Measurements from ENCODE around the gene PDE4DIP. TPM values are rescaled to one million over a fixed set of nuclear protein-coding genes. Genes with fewer than 3 reads are reported as not detected.
"Not testable (repeated sequence)": the region's sequence is repeated elsewhere in the genome, so short reads cannot be mapped to it uniquely, and the experiment has no call there.

The PDE4DIP gene
- total RNA-seq, 1 donor from 2014 or later: 1,574 TPM

GRCh38 chr1:148901150-148901952, 57.1 kb downstream of the PDE4DIP start:
- ATAC-seq (ENCODE audit: poor library complexity): peak; percentile 95
- intact Hi-C loops (cut with DNase I); DNase-seq: not testable (repeated sequence)

- intact Hi-C loops (cut with DNase I); ATAC-seq (ENCODE audit: poor library complexity); DNase-seq: not testable (repeated sequence)
Observed at GRCh38 chr1:148901953-148902341, 57.7 kb downstream of the PDE4DIP start.

- intact Hi-C loops (cut with DNase I); ATAC-seq (ENCODE audit: poor library complexity); DNase-seq: not testable (repeated sequence)
Observed at GRCh38 chr1:148909219-148909826, 65.1 kb downstream of the PDE4DIP start.

GRCh38 chr1:148911303-148911928, 67.2 kb downstream of the PDE4DIP start:
- intact Hi-C loops (cut with DNase I); DNase-seq: not testable (repeated sequence)
- ATAC-seq (ENCODE audit: poor library complexity): peak; percentile 16

- intact Hi-C loops (cut with DNase I); DNase-seq: not testable (repeated sequence)
- peak; percentile 49 for ATAC-seq (ENCODE audit: poor library complexity)
Observed at GRCh38 chr1:148916222-148916621, 72.0 kb downstream of the PDE4DIP start.

GRCh38 chr1:148916695-148917348, 72.6 kb downstream of the PDE4DIP start:
- ATAC-seq (ENCODE audit: poor library complexity): peak; percentile 82

GRCh38 chr1:148918836-148919447, 74.7 kb downstream of the PDE4DIP start:
- ATAC-seq (ENCODE audit: poor library complexity): peak; percentile 66
- intact Hi-C loops (cut with DNase I); DNase-seq: not testable (repeated sequence)

More at GRCh38 chr1:148916695-148917348, 72.6 kb downstream of the PDE4DIP start:
- intact Hi-C loops (cut with DNase I): not testable (repeated sequence)
- peak; percentile 25 for DNase-seq

- ATAC-seq (ENCODE audit: poor library complexity); DNase-seq; intact Hi-C loops (cut with DNase I): not testable (repeated sequence)
Observed at GRCh38 chr1:148921047-148921446, 76.8 kb downstream of the PDE4DIP start.

GRCh38 chr1:148923798-148924197, 79.6 kb downstream of the PDE4DIP start:
- intact Hi-C loops (cut with DNase I); ATAC-seq (ENCODE audit: poor library complexity); DNase-seq: not testable (repeated sequence)

- DNase-seq; intact Hi-C loops (cut with DNase I): not testable (repeated sequence)
- ATAC-seq (ENCODE audit: poor library complexity): peak; percentile 9
Observed at GRCh38 chr1:148927645-148928044, 83.4 kb downstream of the PDE4DIP start.

GRCh38 chr1:148929253-148929652, 85.0 kb downstream of the PDE4DIP start:
- DNase-seq; intact Hi-C loops (cut with DNase I); ATAC-seq (ENCODE audit: poor library complexity): not testable (repeated sequence)

- DNase-seq; intact Hi-C loops (cut with DNase I); ATAC-seq (ENCODE audit: poor library complexity): not testable (repeated sequence)
Observed at GRCh38 chr1:148935381-148936002, 91.3 kb downstream of the PDE4DIP start.

GRCh38 chr1:148942906-148943305, 98.7 kb downstream of the PDE4DIP start:
- intact Hi-C loops (cut with DNase I); ATAC-seq (ENCODE audit: poor library complexity); DNase-seq: not testable (repeated sequence)

GRCh38 chr1:148945130-148945529, 100.9 kb downstream of the PDE4DIP start:
- DNase-seq; ATAC-seq (ENCODE audit: poor library complexity); intact Hi-C loops (cut with DNase I): not testable (repeated sequence)

- intact Hi-C loops (cut with DNase I); DNase-seq; ATAC-seq (ENCODE audit: poor library complexity): not testable (repeated sequence)
Observed at GRCh38 chr1:148948768-148949167, 104.5 kb downstream of the PDE4DIP start.

GRCh38 chr1:148951336-148952227, 107.4 kb downstream of the PDE4DIP start:
- ATAC-seq (ENCODE audit: poor library complexity) (peak; percentile 83), DNase-seq (peak; percentile 76)
- intact Hi-C loops (cut with DNase I): not testable (repeated sequence)
